ENCODE measurements around the gene SLC35B2.

The SLC35B2 gene

GRCh38 chr6:44265007-44265721, 7.8 kb upstream of the SLC35B2 start, which contains the start of gene NFKBIE:
Gene NFKBIE (minus strand): TSS chr6:44265551. CDS start chr6:44265346, 205 bp downstream.
- Histone ChIP-seq H3K27me3 (peaks cover 19% of the 10 kb centered on the region), H3K27ac (peak within 1 kb of the TSS; percentile 85), H3K4me3 (ENCODE audit: low read depth in 1 of 2, low read length in 1 of 2) (peak within 1 kb of the TSS; percentile 74 to 77), H3K36me3 (peaks cover 7% of the 10 kb centered on the region), H3K4me1 (ENCODE audit: control insufficient read depth in 1 of 2, insufficient read depth in 1 of 2, low read depth in 1 of 2, low read length in 1 of 2) (peaks cover 42 to 47% of the 10 kb centered on the region in 2 experiments), H3K9me3 (no peaks in the 10 kb centered on the region)
- peak; percentile 35 for TF ChIP-seq CTCF (IDR thresholded peaks at IDR 0.05)

- H3K27ac ChIP-seq = peak overlapping the region; percentile 85
- peak; percentile 52 for TF ChIP-seq CTCF (IDR thresholded peaks at IDR 0.05)
- H3K27me3 ChIP-seq = peaks cover 12% of the 10 kb centered on the region
Observed at GRCh38 chr6:44264154-44265006, 7.1 kb upstream of the SLC35B2 start.

GRCh38 chr6:44263354-44264100, 6.2 kb upstream of the SLC35B2 start:
- TF ChIP-seq CTCF (IDR thresholded peaks at IDR 0.05) = no peak
- peaks cover 23% of the 10 kb centered on the region for H3K36me3 ChIP-seq
- H3K4me1 ChIP-seq (ENCODE audit: control insufficient read depth in 1 of 2, insufficient read depth in 1 of 2, low read depth in 1 of 2, low read length in 1 of 2) = peaks cover 31 to 34% of the 10 kb centered on the region in 2 experiments
- H3K27me3 ChIP-seq = peaks cover 3% of the 10 kb centered on the region
- H3K9me3 ChIP-seq = no peaks in the 10 kb centered on the region
- peak overlapping the region; percentile 74 to 77 for H3K4me3 ChIP-seq (ENCODE audit: low read depth in 1 of 2, low read length in 1 of 2)
- H3K27ac ChIP-seq = peak overlapping the region; percentile 85

More at GRCh38 chr6:44264154-44265006, 7.1 kb upstream of the SLC35B2 start:
- Histone ChIP-seq H3K4me1 (ENCODE audit: control insufficient read depth in 1 of 2, insufficient read depth in 1 of 2, low read depth in 1 of 2, low read length in 1 of 2) (peaks cover 34 to 39% of the 10 kb centered on the region in 2 experiments), H3K4me3 (ENCODE audit: low read depth in 1 of 2, low read length in 1 of 2) (peak overlapping the region; percentile 74 to 77), H3K36me3 (peaks cover 15% of the 10 kb centered on the region), H3K9me3 (no peaks in the 10 kb centered on the region)

GRCh38 chr6:44262467-44263353, 5.4 kb upstream of the SLC35B2 start:
- Histone ChIP-seq H3K27me3 (no peaks in the 10 kb centered on the region), H3K9me3 (no peaks in the 10 kb centered on the region), H3K4me1 (ENCODE audit: control insufficient read depth in 1 of 2, insufficient read depth in 1 of 2, low read depth in 1 of 2, low read length in 1 of 2) (peaks cover 35 to 38% of the 10 kb centered on the region in 2 experiments), H3K27ac (peak overlapping the region; percentile 85), H3K4me3 (ENCODE audit: low read depth in 1 of 2, low read length in 1 of 2) (peak overlapping the region; percentile 74 to 77), H3K36me3 (peaks cover 28% of the 10 kb centered on the region)
- TF ChIP-seq CTCF (IDR thresholded peaks at IDR 0.05) = no peak

Data from neutrophil (primary cell).